Peyer's patch (tissue), 4 donors: ENCODE data around the gene DLGAP1. TPM values are rescaled to one million over a fixed set of nuclear protein-coding genes. Genes with fewer than 3 reads are reported as not detected.

Source experiments
- DNase-seq, 3 donors: peaks; one replicate each; pipeline ENCODE4 v3.0.0-alpha.2; 2017 to 2019
- H3K27ac ChIP-seq, 4 donors: fragments of 200-600 bp; sonication (generic); one replicate each; pipeline ENCODE4 v1.5.1; 2016 to 2019
- H3K27me3 ChIP-seq, 2 donors: fragments of 200-600 bp; sonication (generic); one replicate each; pipeline ENCODE4 v1.5.1; 2019
- H3K36me3 ChIP-seq, 3 donors: fragments of 200-600 bp; sonication (generic); one replicate each; pipeline ENCODE4 v1.5.1; 2016 to 2019
- H3K4me1 ChIP-seq, 4 donors: fragments of 200-600 bp; sonication (generic); one replicate each; pipeline ENCODE4 v1.5.1; 2016 to 2019
- H3K4me3 ChIP-seq, 4 donors: fragments of 200-600 bp; sonication (generic); 1 replicate in 3 of 4; 2 replicates in 1 of 4; pipeline ENCODE4 v1.5.1; 2016 to 2019; ENCODE audit warnings: mild to moderate bottlenecking in 1 of 4
- H3K9me3 ChIP-seq, 4 donors: fragments of 200-600 bp; sonication (generic); one replicate each; pipeline ENCODE4 v1.5.1; 2016 to 2019; ENCODE audit warnings: mild to moderate bottlenecking in 1 of 4
- POLR2A ChIP-seq, 2 donors: fragments of 450-650 bp; IDR thresholded peaks; one replicate each; pipeline ENCODE4 v1.5.1; 2017; ENCODE audit warnings: antibody characterized with exemption in 2 of 2, mild to moderate bottlenecking in 2 of 2, moderate library complexity in 2 of 2
- total RNA-seq, 4 donors: library from RNA; depleted of rRNA; stranded (reverse); fragments of >200 nt; gene quantifications; one replicate each; pipeline ENCODE4 v1.1.0, GENCODE V29; 2016
- TF ChIP-seq, protein P1 (sequence below), 6 experiments: fragments of 450-650 bp in 4 of 6; fragments of 200-600 bp in 2 of 6; sonication (generic) in 1 of 6; IDR thresholded peaks; one replicate each; pipeline ENCODE4 v1.5.1; 2017 to 2019; ENCODE audit warnings: antibody characterized with exemption in 6 of 6, mild to moderate bottlenecking in 3 of 6, moderate library complexity in 1 of 6

Gene DLGAP1
- total RNA-seq, 4 donors from 2014 or later: 0.53 to 4.1 (median 2.1) TPM

DNA sequence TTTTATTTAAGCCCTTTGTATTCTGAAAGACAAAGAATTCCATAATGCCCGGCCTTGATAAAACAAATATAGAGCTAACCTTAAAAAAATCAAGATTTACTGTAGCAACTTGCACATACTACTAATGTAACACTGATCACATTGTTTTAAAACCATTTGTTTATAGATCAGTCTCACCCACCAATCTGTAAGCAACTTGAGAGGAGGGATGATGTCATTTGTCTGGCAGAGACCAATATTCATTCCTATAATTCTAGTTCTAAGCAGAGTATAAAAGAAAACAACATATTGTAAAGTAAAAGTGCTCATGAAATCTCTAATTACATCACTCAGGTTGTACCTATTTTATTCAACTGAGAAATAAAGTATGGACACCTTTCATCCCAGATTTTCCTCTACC lies 624.5 kb downstream of the DLGAP1 start:
- no peak overlapping the region for H3K27ac ChIP-seq
- H3K4me3 ChIP-seq: no peak overlapping the region
- no peaks in the 10 kb centered on the region for H3K36me3 ChIP-seq
- H3K9me3 ChIP-seq: no peaks in the 10 kb centered on the region
- DNase-seq: no peak
- no peaks in the 10 kb centered on the region for H3K4me1 ChIP-seq
- H3K27me3 ChIP-seq: no peaks in the 10 kb centered on the region
- no peak for TF ChIP-seq POLR2A (IDR thresholded peaks at IDR 0.05)
- TF ChIP-seq, protein P1, sequence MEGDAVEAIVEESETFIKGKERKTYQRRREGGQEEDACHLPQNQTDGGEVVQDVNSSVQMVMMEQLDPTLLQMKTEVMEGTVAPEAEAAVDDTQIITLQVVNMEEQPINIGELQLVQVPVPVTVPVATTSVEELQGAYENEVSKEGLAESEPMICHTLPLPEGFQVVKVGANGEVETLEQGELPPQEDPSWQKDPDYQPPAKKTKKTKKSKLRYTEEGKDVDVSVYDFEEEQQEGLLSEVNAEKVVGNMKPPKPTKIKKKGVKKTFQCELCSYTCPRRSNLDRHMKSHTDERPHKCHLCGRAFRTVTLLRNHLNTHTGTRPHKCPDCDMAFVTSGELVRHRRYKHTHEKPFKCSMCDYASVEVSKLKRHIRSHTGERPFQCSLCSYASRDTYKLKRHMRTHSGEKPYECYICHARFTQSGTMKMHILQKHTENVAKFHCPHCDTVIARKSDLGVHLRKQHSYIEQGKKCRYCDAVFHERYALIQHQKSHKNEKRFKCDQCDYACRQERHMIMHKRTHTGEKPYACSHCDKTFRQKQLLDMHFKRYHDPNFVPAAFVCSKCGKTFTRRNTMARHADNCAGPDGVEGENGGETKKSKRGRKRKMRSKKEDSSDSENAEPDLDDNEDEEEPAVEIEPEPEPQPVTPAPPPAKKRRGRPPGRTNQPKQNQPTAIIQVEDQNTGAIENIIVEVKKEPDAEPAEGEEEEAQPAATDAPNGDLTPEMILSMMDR (IDR thresholded peaks at IDR 0.05): no peak

DNA sequence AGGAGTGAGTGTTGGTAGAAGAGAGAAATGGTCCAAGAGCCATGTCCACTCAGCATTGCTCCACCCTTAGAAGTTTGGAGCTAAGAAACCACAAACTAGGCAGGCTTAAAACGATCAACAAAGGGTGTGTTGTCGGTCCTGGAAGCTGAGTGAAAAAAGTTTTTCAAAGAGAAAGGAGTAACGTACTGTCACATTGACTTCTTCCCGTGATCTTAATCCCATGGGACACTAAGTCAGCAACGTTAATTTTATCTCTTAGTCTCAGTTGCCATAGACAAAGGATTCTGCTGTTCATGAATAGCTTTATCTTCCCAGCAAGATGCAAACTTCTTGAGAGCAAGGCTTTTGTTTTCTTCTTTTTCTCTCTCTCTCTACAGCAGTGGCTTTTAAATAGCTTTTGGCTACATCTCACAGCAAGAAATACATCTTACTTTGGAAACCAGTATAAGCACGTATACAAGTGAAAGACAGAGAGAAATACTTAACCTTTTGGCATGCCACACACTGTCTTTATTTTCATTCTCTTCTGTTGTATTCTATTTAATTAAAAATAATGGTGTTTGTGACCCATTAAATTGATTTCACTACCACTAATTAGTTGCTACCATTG lies 627.8 kb downstream of the DLGAP1 start:
- no peaks in the 10 kb centered on the region for H3K36me3 ChIP-seq
- no peaks in the 10 kb centered on the region for H3K27me3 ChIP-seq
- H3K27ac ChIP-seq: no peak overlapping the region
- DNase-seq: no peak
- H3K9me3 ChIP-seq: no peaks in the 10 kb centered on the region
- no peaks in the 10 kb centered on the region for H3K4me1 ChIP-seq
- TF ChIP-seq, protein P1 (IDR thresholded peaks at IDR 0.05): no peak
- TF ChIP-seq POLR2A (IDR thresholded peaks at IDR 0.05): no peak
- H3K4me3 ChIP-seq: no peak overlapping the region

DNA sequence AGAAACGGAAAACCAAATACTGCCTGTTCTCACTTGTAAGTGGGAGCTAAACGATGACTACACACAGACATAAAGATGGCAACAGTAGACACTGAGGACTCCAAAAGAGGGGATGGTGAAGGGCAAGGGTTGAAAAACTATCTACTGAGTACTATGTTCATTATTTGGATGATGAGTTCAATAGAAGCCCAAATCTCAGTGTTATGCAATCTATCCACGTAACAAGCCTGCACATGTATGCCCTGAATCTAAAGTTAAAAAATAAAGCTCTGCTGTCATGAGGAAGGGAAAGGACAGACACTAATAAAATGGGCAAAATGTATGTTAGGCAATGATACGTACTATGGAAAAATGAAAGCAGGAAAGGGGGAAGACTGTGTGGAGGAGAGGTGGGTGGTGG lies 629.1 kb downstream of the DLGAP1 start:
- H3K9me3 ChIP-seq: no peaks in the 10 kb centered on the region
- H3K4me3 ChIP-seq: no peak overlapping the region
- no peak overlapping the region for H3K27ac ChIP-seq
- H3K27me3 ChIP-seq: no peaks in the 10 kb centered on the region
- TF ChIP-seq, protein P1 (IDR thresholded peaks at IDR 0.05): no peak
- no peak for TF ChIP-seq POLR2A (IDR thresholded peaks at IDR 0.05)
- DNase-seq: no peak
- no peaks in the 10 kb centered on the region for H3K4me1 ChIP-seq
- H3K36me3 ChIP-seq: no peaks in the 10 kb centered on the region

DNA sequence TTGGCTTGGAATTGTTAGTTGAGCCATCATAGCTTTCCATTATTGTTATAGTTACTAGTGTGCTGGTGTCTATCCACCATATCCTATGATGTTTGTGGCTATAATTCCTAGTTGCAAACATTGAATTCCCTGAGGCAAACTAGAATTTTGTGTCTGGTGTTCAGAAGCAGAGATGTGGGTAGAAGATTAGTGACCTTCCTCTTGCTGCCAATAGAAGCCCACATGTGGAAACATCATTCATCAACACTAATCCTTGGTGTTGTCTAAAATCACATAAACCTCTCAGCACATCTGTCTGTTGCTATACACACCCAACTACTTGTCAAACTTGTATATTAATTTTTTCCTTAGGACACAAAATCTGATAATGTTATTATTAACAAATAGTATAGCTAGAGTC lies 631.0 kb downstream of the DLGAP1 start:
- Histone ChIP-seq H3K27me3 (no peaks in the 10 kb centered on the region), H3K4me1 (no peaks in the 10 kb centered on the region), H3K4me3 (no peak overlapping the region), H3K27ac (no peak overlapping the region), H3K9me3 (no peaks in the 10 kb centered on the region), H3K36me3 (no peaks in the 10 kb centered on the region)
- TF ChIP-seq, protein P1 (IDR thresholded peaks at IDR 0.05): no peak
- TF ChIP-seq POLR2A (IDR thresholded peaks at IDR 0.05): no peak
- no peak for DNase-seq

DNA sequence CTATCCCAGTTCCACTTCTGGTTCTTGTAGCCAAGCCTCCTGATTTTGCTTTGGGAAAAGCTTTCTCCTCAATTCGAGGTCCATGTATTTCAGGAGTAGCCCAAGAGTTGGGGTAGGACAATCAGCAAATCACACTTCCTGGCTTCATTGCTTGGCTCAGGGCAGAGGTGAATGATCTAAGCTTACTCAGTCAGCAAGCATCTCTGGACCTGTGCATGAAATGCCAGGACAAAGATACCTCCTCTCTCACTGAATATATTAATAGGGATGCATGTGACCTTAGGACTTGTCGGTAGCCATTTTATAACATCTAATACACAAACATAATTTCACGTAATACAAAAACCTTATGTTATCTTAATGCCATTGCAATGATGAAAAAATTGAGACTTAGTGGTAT lies 632.0 kb downstream of the DLGAP1 start:
- TF ChIP-seq POLR2A (IDR thresholded peaks at IDR 0.05): no peak
- TF ChIP-seq, protein P1 (IDR thresholded peaks at IDR 0.05): no peak
- no peaks in the 10 kb centered on the region for H3K36me3 ChIP-seq

DNA sequence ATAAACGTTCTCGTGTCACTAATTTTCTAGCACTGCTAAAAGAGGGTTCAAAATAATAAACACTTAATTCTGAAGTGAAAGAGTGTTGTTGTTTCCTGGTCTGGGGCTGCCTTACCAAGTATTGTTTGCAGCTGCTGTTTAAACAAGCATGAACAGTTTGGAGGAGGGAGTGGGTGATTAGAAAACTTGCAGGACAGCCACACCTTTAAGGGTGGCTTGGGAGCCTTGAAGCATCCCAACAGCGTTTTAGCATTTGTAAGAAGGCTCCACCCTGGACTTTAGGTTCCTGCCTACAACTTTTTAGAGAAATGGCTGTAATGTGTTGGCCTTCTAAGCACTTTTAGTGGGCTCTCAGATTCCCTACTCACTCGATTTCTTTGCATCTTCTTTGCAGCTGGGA lies 633.6 kb downstream of the DLGAP1 start:
- no peaks in the 10 kb centered on the region for H3K4me1 ChIP-seq
- TF ChIP-seq, protein P1 (IDR thresholded peaks at IDR 0.05): no peak
- no peak for TF ChIP-seq POLR2A (IDR thresholded peaks at IDR 0.05)
- no peak overlapping the region for H3K4me3 ChIP-seq
- H3K36me3 ChIP-seq: no peaks in the 10 kb centered on the region
- no peaks in the 10 kb centered on the region for H3K27me3 ChIP-seq
- no peak overlapping the region for H3K27ac ChIP-seq
- DNase-seq: no peak
- no peaks in the 10 kb centered on the region for H3K9me3 ChIP-seq

More for the DNA sequence above, 632.0 kb downstream of the DLGAP1 start:
- Histone ChIP-seq H3K4me3 (no peak overlapping the region), H3K27me3 (no peaks in the 10 kb centered on the region), H3K27ac (no peak overlapping the region), H3K4me1 (no peaks in the 10 kb centered on the region), H3K9me3 (no peaks in the 10 kb centered on the region)
- no peak for DNase-seq
